ENCODE data around the gene PDCD5.

PDCD5 gene

DNA sequence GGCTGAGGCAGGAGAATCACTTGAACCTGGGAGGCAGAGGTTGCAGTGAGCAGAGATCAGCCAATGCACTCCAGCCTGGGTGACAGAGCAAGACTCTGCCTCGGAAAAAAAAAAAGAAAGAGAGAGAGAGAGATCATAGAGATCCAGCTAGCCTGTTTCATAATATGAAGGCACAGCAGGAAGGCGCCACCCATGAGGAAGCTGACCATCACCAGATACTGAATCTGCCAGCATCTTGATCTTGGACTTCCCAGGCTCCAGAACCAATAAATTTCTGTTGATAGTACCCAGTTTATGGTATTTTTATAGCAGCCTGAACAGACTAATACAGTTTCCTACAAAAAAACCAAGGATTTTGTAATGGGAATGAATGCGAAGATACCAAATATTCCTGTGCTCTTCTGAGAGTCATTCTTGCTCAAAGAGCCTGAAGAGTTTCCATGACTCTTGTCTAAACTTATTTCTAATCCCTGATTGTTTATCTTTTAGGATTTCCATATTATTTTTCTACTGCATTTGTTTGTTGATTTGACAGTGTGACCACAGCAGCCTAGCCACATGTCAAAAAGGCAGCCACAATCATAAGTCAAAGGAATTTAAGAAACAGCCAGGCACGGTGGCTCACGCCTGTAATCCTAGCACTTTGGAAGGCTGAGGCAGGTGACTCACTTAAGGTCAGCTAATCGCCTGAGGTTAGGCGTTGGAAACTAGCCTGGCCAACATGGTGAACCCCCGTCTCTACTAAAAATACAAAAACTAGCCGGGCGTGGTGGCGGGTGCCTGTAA, 37.7 kb upstream of the PDCD5 start:
- peak; percentile 35 for DNase-seq (ENCODE audit: extremely low read depth, low read depth)
- no peak for TF ChIP-seq CTCF (IDR thresholded peaks at IDR 0.05; ENCODE audit: low read depth, low read length, missing control alignments)
- H3K4me3 ChIP-seq (replicated peaks; ENCODE audit: low read depth, low read length): no peak overlapping the region

- DNase-seq (ENCODE audit: extremely low read depth, low read depth): no peak
- TF ChIP-seq CTCF (IDR thresholded peaks at IDR 0.05; ENCODE audit: low read depth, low read length, missing control alignments): no peak
- no peak overlapping the region for H3K4me3 ChIP-seq (replicated peaks; ENCODE audit: low read depth, low read length)
These were observed 36.1 kb upstream of the PDCD5 start for GRCh38 chr19:32544917-32545316.

- no peak overlapping the region for H3K4me3 ChIP-seq (replicated peaks; ENCODE audit: low read depth, low read length)
- DNase-seq (ENCODE audit: extremely low read depth, low read depth): no peak
- TF ChIP-seq CTCF (IDR thresholded peaks at IDR 0.05; ENCODE audit: low read depth, low read length, missing control alignments): no peak
These were observed 30.3 kb upstream of the PDCD5 start for GRCh38 chr19:32550666-32551065.

GRCh38 chr19:32555786-32556185, 25.2 kb upstream of the PDCD5 start:
- no peak for DNase-seq (ENCODE audit: extremely low read depth, low read depth)
- no peak for TF ChIP-seq CTCF (IDR thresholded peaks at IDR 0.05; ENCODE audit: low read depth, low read length, missing control alignments)
- H3K4me3 ChIP-seq (replicated peaks; ENCODE audit: low read depth, low read length): no peak overlapping the region

DNA sequence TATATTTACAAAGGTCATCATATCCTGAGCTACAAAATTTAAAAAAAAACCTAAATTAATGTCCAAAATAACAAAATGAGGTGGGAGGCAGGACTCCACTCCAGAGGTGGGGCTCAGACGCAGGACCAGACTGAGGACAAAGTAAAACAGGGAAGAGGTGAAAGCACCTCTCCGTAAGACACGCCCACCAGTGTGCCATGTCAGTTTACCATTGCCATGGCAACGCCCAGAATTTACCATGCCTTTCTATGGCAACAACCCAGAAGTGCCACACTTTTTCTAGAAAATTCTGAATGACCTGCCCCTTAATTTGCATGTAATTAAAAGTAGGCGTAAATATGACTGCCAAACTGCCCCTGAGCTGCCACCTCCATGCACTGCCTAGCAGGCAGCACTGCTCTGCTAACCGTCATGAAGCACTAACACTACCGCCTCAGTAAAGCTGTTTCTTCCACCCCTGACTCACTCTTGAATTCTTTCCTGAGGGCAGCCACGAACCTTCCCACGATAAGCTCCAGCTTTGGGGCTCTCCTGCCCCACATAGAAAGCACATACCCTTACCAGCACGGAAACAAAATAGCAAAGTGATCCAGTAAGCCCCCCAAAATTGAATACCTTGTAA, 22.3 kb upstream of the PDCD5 start:
- H3K4me3 ChIP-seq (replicated peaks; ENCODE audit: low read depth, low read length): no peak overlapping the region
- no peak for DNase-seq (ENCODE audit: extremely low read depth, low read depth)
- TF ChIP-seq CTCF (IDR thresholded peaks at IDR 0.05; ENCODE audit: low read depth, low read length, missing control alignments): no peak

DNA sequence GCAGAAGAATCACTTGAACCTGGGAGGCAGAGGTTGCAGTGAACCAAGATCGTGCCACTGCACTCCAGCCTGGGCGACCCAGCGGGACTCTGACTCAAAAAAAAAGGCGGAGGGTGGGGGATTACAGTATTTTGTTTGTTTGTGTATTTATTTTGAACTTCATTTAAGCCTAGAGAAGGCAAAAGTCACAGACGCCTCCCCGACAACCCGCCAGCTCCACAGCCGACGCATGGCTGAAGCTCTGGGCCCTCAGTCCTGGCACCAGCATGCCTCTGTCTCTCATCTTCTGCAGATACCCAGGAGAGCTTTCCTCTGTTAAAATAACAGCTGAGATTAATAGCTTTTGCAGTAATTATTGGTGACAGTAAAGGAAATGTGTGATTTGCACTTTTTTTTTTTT, 17.2 kb upstream of the PDCD5 start:
- TF ChIP-seq CTCF (IDR thresholded peaks at IDR 0.05; ENCODE audit: low read depth, low read length, missing control alignments): no peak
- no peak for DNase-seq (ENCODE audit: extremely low read depth, low read depth)
- no peak overlapping the region for H3K4me3 ChIP-seq (replicated peaks; ENCODE audit: low read depth, low read length)
